ENCODE data around the gene TTBK1.

The TTBK1 gene

GRCh38 chr6:43304882-43305281 is 61.6 kb downstream of the TTBK1 start:
- DNase-seq (ENCODE audit: low read depth in 2 of 2), result no peak

DNA sequence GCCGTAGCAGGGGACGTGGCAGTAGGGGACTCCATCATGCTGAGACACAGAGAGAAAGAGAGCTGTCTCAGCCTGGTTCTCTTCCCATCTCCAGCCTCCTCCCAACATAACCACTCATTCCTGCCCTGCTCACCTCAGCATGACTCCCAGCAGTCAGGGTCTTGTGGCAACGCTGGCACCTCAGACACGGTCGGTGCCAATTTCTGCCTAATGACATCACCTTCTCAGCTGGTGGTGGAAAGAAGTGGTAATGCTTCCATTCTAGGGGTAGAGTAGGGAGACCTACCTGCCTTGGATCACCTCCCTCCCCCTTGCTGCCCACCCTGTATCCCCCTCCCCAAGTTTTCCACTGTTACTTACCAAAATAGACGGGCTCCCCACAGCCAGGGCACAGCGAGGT is 62.8 kb downstream of the TTBK1 start:
- DNase-seq (ENCODE audit: low read depth in 2 of 2), result no peak

DNA sequence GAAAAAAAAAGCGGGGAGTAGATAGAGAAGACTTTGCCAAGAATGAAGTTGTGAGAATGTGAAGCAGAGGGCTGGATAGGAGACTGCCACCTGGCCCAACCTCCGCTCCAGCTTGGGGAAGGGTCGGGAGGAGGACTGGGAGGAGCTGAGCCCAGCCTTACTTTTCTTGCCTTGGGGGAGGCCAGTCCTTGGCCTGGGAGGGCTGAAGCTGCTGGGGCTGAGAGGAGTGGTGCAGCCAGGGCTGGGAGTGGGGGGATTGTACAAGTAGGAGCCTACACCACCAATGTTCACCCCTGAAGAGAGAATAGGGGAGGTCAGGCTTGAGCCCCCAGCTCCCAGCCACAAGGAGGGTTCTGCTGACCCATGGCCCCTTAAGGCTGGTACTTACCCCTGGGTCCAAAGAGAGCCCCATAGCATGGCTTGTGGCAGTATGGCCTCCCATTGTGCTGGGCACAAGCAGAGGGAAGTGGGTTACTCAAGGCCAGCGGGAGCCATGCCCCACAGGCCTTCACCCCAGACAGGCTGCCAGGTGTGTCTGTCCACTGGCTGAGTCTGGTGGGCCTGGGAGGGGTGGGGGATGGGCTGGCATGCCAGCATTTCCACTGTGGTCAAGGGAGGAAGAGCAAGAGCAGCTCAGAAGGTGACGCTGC is 64.3 kb downstream of the TTBK1 start:
- no peak for DNase-seq (ENCODE audit: low read depth in 2 of 2)

- peak; percentile 28 to 34 for DNase-seq (ENCODE audit: low read depth in 2 of 2)
Observed at GRCh38 chr6:43308101-43308989, 65.1 kb downstream of the TTBK1 start, which contains the start of gene CRIP3. Gene CRIP3, minus strand, starts transcription at chr6:43308826. Its CDS starts 34 bp downstream, at chr6:43308792.

DNA sequence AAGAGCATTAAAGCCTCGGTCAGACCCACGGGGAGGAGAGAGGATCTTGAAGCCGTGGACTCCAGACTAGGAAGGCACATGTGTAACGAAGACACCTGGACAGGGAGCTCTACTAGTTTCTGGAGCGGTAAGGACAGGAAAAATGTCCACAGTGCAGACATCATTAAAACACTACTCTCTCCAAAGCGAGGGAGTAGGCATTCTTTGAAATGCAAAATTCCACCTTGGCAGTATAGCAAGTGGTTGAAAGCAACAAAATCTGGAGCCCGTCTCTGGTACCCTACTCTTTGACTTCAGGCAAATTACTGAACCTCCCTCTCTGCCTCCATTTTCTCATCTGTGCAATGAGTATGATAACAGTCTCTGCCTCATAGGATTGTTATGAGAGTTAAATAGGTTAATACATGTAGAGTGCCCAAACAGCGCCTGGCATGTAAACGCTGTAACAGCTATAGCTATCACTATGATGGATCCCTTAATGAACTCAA is 65.8 kb downstream of the TTBK1 start:
- no peak for DNase-seq (ENCODE audit: low read depth in 2 of 2)

DNA sequence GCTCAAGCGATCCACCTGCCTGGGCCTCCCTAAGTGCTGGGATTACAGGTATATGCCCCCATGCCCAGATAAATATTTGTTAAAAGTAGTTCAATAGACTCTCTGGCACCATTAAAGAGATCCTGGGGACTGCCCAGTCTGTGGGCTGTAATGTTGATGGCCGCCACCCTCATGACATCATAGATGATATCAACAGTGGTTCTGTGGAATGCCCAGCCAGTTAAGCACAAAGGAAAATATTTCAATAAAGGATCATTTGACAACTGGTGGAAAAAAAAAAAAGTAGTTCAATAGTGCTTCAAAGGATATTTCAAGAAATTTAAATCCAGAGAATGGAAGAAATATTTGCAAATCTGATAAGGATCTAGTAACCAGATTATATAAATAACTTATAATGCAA is 66.9 kb downstream of the TTBK1 start:
- DNase-seq (ENCODE audit: low read depth in 2 of 2), result no peak

- DNase-seq (ENCODE audit: low read depth in 2 of 2), result no peak
Observed at GRCh38 chr6:43310624-43311023, 67.3 kb downstream of the TTBK1 start.

DNA sequence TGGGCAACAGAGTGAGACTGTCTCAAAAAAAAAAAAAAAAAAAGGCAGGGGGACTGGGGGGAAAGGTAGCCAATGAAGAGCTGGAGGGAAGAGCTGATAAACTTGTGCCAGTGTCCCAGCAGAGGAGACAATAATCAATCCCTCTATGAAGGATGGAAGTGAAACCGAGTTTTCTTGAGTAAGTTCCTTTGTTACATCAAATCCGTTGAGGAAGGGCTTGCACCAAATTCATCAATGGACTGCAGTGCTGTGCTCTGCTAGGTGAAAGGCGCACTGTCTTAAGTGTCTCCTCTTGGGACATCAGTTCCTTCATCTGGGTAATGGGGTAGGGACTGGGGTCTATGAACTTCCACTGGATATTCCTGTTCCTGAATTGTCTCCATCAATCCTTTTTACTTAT is 68.4 kb downstream of the TTBK1 start:
- DNase-seq (ENCODE audit: low read depth in 2 of 2), result no peak

DNA sequence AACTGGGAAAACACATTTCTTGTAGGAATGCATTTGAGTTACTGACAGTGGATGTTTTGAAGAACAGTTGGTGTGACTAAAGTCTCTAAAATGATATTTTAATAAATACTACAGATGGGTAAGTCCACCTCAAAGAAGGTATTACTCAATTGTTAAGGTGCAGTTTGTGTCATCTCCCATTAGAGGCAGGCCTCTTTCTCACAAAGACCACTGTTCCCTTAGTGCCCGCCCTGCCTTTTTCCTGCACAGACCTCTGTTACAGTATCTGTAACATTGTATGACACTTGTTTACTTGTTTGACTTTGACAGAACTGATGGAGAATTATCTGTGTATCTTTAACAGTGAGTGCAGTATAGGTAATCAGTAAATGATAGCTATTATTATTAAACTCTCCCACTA is 70.5 kb downstream of the TTBK1 start:
- no peak for DNase-seq (ENCODE audit: low read depth in 2 of 2)

DNA sequence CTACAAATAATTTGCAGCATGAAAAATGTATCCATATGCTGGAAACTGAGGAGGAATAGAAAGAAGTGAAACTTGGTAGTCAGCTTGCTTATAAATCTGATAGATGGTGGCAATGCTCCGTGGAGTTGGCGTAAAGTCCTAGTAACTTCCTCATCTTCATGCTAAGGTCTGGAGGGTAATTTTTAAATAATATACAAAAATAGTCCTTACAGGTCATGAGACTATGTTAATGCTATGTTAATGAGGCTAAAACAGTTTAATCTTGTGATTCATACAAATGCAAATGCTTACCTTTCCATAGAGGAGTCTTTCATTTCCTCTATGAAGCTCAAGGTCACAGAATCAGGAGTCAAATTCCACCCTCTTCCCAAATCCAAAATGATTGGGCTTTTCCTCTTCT is 74.7 kb downstream of the TTBK1 start:
- no peak for DNase-seq (ENCODE audit: low read depth in 2 of 2)

GRCh38 chr6:43325876-43326275 is 82.6 kb downstream of the TTBK1 start:
- no peak for DNase-seq (ENCODE audit: low read depth in 2 of 2)

DNA sequence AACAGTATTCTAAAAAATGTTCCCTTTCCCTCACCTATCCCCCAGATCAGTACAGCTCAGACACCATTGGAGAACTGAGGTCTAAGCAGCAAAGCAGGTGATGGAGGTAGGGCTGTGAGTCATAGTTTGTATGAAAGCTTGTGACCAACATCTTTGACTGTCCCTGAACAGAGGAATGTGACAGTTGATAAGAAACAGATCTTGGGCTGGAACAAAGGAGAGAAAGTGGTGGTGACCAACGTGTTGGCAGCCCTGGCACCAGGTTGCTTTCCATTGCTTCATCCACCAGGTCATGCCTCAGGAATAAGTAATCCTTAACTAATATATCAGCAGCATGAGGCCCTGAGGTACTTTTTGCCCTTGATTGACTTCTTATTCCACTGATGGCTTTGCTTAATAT is 85.2 kb downstream of the TTBK1 start:
- no peak for DNase-seq (ENCODE audit: low read depth in 2 of 2)

GRCh38 chr6:43331470-43331869 is 88.2 kb downstream of the TTBK1 start:
- no peak for DNase-seq (ENCODE audit: low read depth in 2 of 2)

DNA sequence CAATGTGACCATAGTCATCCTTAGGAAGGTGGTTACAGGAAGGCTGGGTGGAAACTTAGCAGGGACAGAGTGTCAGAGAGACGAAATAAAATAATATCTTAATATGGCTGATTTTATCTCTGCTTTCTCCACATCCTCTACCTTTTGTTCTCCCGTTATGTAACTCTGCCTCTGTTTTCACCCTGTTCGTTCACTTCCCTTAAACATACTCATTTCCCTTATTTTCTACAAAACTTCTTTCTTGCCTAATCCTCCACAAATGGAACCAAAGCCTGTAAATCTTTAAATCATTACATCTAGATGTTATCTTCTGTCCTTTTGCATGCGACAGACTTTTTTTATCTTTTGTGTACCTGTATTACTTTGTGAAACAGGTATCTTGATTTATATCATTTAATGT is 88.6 kb downstream of the TTBK1 start:
- no peak for DNase-seq (ENCODE audit: low read depth in 2 of 2)

GRCh38 chr6:43334466-43335095 is 91.3 kb downstream of the TTBK1 start:
- DNase-seq (ENCODE audit: low read depth in 2 of 2), result no peak

DNA sequence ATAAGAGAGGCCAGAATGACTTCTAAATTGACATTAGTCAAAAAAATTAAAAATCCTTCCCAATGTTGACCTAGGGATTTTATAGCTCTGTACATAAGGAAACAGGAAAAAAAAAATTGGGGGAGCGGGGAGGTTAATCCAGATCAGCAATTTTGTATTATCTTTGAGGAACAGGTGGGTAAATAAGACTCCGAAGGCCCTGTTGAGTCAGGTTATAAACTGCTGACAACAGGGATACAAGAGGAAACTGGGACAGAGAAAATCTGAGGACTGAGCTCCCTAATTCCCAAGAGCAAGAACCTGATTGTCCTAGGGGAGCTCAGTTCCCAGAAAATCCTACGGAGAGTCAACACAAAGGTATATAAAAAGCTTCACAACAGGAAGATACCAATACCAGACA is 92.2 kb downstream of the TTBK1 start:
- DNase-seq (ENCODE audit: low read depth in 2 of 2), result no peak

DNA sequence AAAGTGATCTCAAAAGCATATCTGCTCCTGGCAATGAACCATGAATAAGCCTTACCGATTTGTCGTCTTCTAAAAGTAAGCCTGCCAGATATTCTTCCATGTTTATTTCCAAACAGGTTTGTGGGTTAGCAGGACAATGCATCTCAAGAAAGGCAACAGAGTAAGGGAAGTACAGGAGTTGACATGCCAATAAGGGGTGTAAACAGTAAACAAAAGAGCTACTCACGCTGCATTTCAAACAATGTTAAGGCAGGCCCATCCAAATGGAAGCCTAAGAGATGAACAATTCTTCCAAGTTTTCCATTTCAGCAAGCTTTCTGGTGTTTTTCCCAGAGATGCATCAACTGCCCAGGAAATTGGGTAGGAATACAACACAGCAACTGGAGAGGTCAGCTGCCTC is 93.1 kb downstream of the TTBK1 start:
- no peak for DNase-seq (ENCODE audit: low read depth in 2 of 2)

Measured in stimulated activated CD4-positive, alpha-beta T cell treated with anti-CD3 and anti-CD28 coated beads, Interleukin-15, amount 100 ng/mL, for 48 hours (primary cell).